Vagina (tissue), 2 donors: ENCODE data around the gene POC5. TPM values are rescaled to one million over a fixed set of nuclear protein-coding genes. Genes with fewer than 3 reads are reported as not detected.

Source experiments
- DNase-seq, 2 donors: peaks; one replicate each; pipeline ENCODE4 v3.0.0-alpha.2; 2017; ENCODE audit errors: extremely low spot score in 2 of 2
- H3K27ac ChIP-seq: fragments of 200-600 bp; sonication (generic); one replicate; pipeline ENCODE4 v1.5.1; 2019
- H3K27me3 ChIP-seq: fragments of 200-600 bp; sonication (generic); one replicate; pipeline ENCODE4 v1.5.1; 2019
- H3K36me3 ChIP-seq, 2 donors: fragments of 200-600 bp; sonication (generic); one replicate each; pipeline ENCODE4 v1.5.1; 2017 to 2019
- H3K4me1 ChIP-seq: fragments of 200-600 bp; sonication (generic); one replicate; pipeline ENCODE4 v1.5.1; 2019
- H3K4me3 ChIP-seq, 2 donors: fragments of 200-600 bp; sonication (generic); 1 replicate in 1 of 2; 2 replicates in 1 of 2; pipeline ENCODE4 v1.5.1; 2016 to 2019
- H3K9me3 ChIP-seq: fragments of 200-600 bp; sonication (generic); one replicate; pipeline ENCODE4 v1.5.1; 2019
- CTCF ChIP-seq, 3 experiments: fragments of 450-650 bp in 2 of 3; fragments of 200-600 bp in 1 of 3; sonication (generic) in 1 of 3; IDR thresholded peaks; one replicate each; pipeline ENCODE4 v1.5.1; 2017 to 2019; ENCODE audit warnings: antibody characterized with exemption in 3 of 3, mild to moderate bottlenecking in 2 of 3, moderate library complexity in 2 of 3
- POLR2A ChIP-seq, 2 donors: fragments of 450-650 bp; IDR thresholded peaks; one replicate each; pipeline ENCODE4 v1.6.1; 2017; ENCODE audit warnings: antibody characterized with exemption in 2 of 2, mild to moderate bottlenecking in 2 of 2, moderate library complexity in 2 of 2
- POLR2AphosphoS5 ChIP-seq, 2 donors: sonication (generic); formaldehyde crosslinking; IDR thresholded peaks; one replicate each; pipeline ENCODE4 v1.9.0; 2017; ENCODE audit warnings: antibody characterized with exemption in 2 of 2, mild to moderate bottlenecking in 2 of 2, low read depth in 1 of 2; ENCODE audit not compliant: insufficient read depth in 1 of 2
- intact Hi-C: fragments of 100-400 bp; cut with DNase I; formaldehyde crosslinking; loops from one replicate; pipeline ENCODE4 v1.15.1; 2023
- total RNA-seq: library from RNA; depleted of rRNA; stranded (reverse); fragments of >200 nt; gene quantifications from one replicate; pipeline ENCODE4 v1.2.3, GENCODE V29; 2016

Gene POC5
- total RNA-seq, 1 donor from 2014 or later, result 12.3 TPM

GRCh38 chr5:75716715-75717081 lies 539 bp downstream of the POC5 start:
- Histone ChIP-seq H3K4me3 (peak overlapping the region; percentile 73 to 84), H3K27ac (peak overlapping the region; percentile 65), H3K9me3 (no peaks in the 10 kb centered on the region), H3K36me3 (no peaks in the 10 kb centered on the region), H3K4me1 (peaks cover 15% of the 10 kb centered on the region), H3K27me3 (no peaks in the 10 kb centered on the region)
- DNase-seq, result no peak
- no peak for TF ChIP-seq POLR2A (IDR thresholded peaks at IDR 0.05)
- no peak for TF ChIP-seq POLR2AphosphoS5 (IDR thresholded peaks at IDR 0.05; ENCODE audit: insufficient read depth in 1 of 2, low read depth in 1 of 2)
- no peak for TF ChIP-seq CTCF (IDR thresholded peaks at IDR 0.05)
- intact Hi-C loops, result no loop called here

GRCh38 chr5:75712091-75712490 lies 5.1 kb downstream of the POC5 start:
- no peaks in the 10 kb centered on the region for H3K27me3 ChIP-seq
- no peak for DNase-seq
- intact Hi-C loops, result no loop called here
- no peak for TF ChIP-seq POLR2AphosphoS5 (IDR thresholded peaks at IDR 0.05; ENCODE audit: insufficient read depth in 1 of 2, low read depth in 1 of 2)
- no peak for TF ChIP-seq POLR2A (IDR thresholded peaks at IDR 0.05)
- no peak overlapping the region for H3K27ac ChIP-seq
- H3K4me1 ChIP-seq, result peaks cover 15% of the 10 kb centered on the region
- H3K36me3 ChIP-seq, result peaks cover 0 to 9% of the 10 kb centered on the region in 2 donors
- no peak overlapping the region for H3K4me3 ChIP-seq
- no peaks in the 10 kb centered on the region for H3K9me3 ChIP-seq

- Histone ChIP-seq H3K27ac (no peak overlapping the region), H3K9me3 (no peaks in the 10 kb centered on the region), H3K27me3 (no peaks in the 10 kb centered on the region), H3K4me1 (peaks cover 8% of the 10 kb centered on the region), H3K36me3 (peaks cover 0 to 9% of the 10 kb centered on the region in 2 donors), H3K4me3 (no peak overlapping the region)
- DNase-seq, result no peak
- intact Hi-C loops, result no loop called here
- TF ChIP-seq POLR2A (IDR thresholded peaks at IDR 0.05) (no peak), POLR2AphosphoS5 (IDR thresholded peaks at IDR 0.05; ENCODE audit: insufficient read depth in 1 of 2, low read depth in 1 of 2) (no peak), CTCF (IDR thresholded peaks at IDR 0.05) (no peak)
Measured at GRCh38 chr5:75711151-75711550, 6.1 kb downstream of the POC5 start.

- intact Hi-C loops, result no loop called here
- no peak for DNase-seq
- TF ChIP-seq CTCF (IDR thresholded peaks at IDR 0.05), result no peak
- TF ChIP-seq POLR2A (IDR thresholded peaks at IDR 0.05), result no peak
- TF ChIP-seq POLR2AphosphoS5 (IDR thresholded peaks at IDR 0.05; ENCODE audit: insufficient read depth in 1 of 2, low read depth in 1 of 2), result no peak
- H3K4me3 ChIP-seq, result no peak overlapping the region
- H3K9me3 ChIP-seq, result no peaks in the 10 kb centered on the region
- no peaks in the 10 kb centered on the region for H3K27me3 ChIP-seq
- H3K4me1 ChIP-seq, result peaks cover 3% of the 10 kb centered on the region
- peaks cover 0 to 9% of the 10 kb centered on the region in 2 donors for H3K36me3 ChIP-seq
- H3K27ac ChIP-seq, result no peak overlapping the region
Measured at GRCh38 chr5:75710637-75711036, 6.6 kb downstream of the POC5 start.

- H3K4me1 ChIP-seq, result no peaks in the 10 kb centered on the region
- no peak overlapping the region for H3K27ac ChIP-seq
- no peak overlapping the region for H3K4me3 ChIP-seq
- H3K36me3 ChIP-seq, result peaks cover 0 to 23% of the 10 kb centered on the region in 2 donors
- no peak for TF ChIP-seq POLR2A (IDR thresholded peaks at IDR 0.05)
- TF ChIP-seq POLR2AphosphoS5 (IDR thresholded peaks at IDR 0.05; ENCODE audit: insufficient read depth in 1 of 2, low read depth in 1 of 2), result no peak
- TF ChIP-seq CTCF (IDR thresholded peaks at IDR 0.05), result no peak
- intact Hi-C loops, result no loop called here
- DNase-seq, result no peak
- H3K27me3 ChIP-seq, result no peaks in the 10 kb centered on the region
- no peaks in the 10 kb centered on the region for H3K9me3 ChIP-seq
Measured at GRCh38 chr5:75707911-75708509, 9.2 kb downstream of the POC5 start.
